Ectodermal cell (in vitro differentiated cells): ENCODE measurements around the gene APC2.
"Not testable (repeated sequence)": the region's sequence is repeated elsewhere in the genome, so short reads cannot be mapped to it uniquely, and the experiment has no call there.

ENCODE experiments used
- H3K27ac ChIP-seq: 2 replicates; pipeline ENCODE4 v1.7.0; 2013; ENCODE audit warnings: mild to moderate bottlenecking, low read depth, low read length; ENCODE audit not compliant: insufficient read depth, poor library complexity, severe bottlenecking
- H3K27me3 ChIP-seq: 2 replicates; pipeline ENCODE4 v1.7.0; 2013; ENCODE audit warnings: mild to moderate bottlenecking, low read length; ENCODE audit not compliant: insufficient read depth, control insufficient read depth, poor library complexity, severe bottlenecking
- H3K36me3 ChIP-seq: one replicate; pipeline ENCODE4 v1.7.0; 2013; ENCODE audit warnings: low read length; ENCODE audit not compliant: control insufficient read depth, insufficient read depth
- H3K4me1 ChIP-seq: one replicate; pipeline ENCODE4 v1.7.0; 2013; ENCODE audit warnings: low read length; ENCODE audit not compliant: control insufficient read depth, insufficient read depth
- H3K4me3 ChIP-seq: 2 replicates; pipeline ENCODE4 v1.7.0; 2013; ENCODE audit warnings: low read depth, low read length, control low read depth; ENCODE audit not compliant: insufficient read depth
- H3K9me3 ChIP-seq: 2 replicates; pipeline ENCODE4 v1.7.0; 2013; ENCODE audit warnings: mild to moderate bottlenecking, low read length, moderate library complexity; ENCODE audit not compliant: control insufficient read depth
- WGBS, 2 experiments: methylation state at CpG; one replicate each; pipeline ENCODE4 v1.1.7; 2013; ENCODE audit warnings: missing lambda C conversion rate in 2 of 2; 5-methylcytosine and 5-hydroxymethylcytosine counted together

APC2 gene

GRCh38 chr19:1417681-1418495, 32.0 kb upstream of the APC2 start:
- peaks cover 40% of the 10 kb centered on the region for H3K36me3 ChIP-seq
- H3K27me3 ChIP-seq = no peaks in the 10 kb centered on the region
- H3K9me3 ChIP-seq = no peaks in the 10 kb centered on the region
- H3K4me1 ChIP-seq = peaks cover 13% of the 10 kb centered on the region
- no peak overlapping the region for H3K4me3 ChIP-seq
- no peak overlapping the region for H3K27ac ChIP-seq
- WGBS, 2 experiments = 95 to 96% methylated on average over 30 of the region's 30 CpGs

DNA sequence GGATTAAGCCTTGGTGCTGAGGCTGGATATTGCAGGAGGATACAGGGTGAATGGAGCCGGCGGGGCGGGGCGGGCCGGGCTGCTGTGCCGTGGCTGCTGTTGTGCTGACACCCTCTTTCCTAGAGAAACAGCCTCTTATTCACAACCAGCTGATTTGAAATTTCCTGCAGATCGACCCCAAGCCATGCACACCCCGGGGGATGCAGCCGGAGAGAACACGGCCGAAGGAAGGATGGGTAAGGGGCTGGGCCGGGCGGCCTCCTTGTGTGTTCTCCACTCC, 31.5 kb upstream of the APC2 start:
- Histone ChIP-seq H3K4me3 (no peak overlapping the region), H3K9me3 (no peaks in the 10 kb centered on the region), H3K27me3 (no peaks in the 10 kb centered on the region), H3K36me3 (peaks cover 40% of the 10 kb centered on the region), H3K27ac (no peak overlapping the region), H3K4me1 (peaks cover 13% of the 10 kb centered on the region)
- WGBS, 2 experiments = 95 to 97% methylated on average over 13 of the region's 13 CpGs

GRCh38 chr19:1418951-1419738, 30.8 kb upstream of the APC2 start:
- H3K9me3 ChIP-seq = no peaks in the 10 kb centered on the region
- no peak overlapping the region for H3K27ac ChIP-seq
- H3K4me3 ChIP-seq = no peak overlapping the region
- peaks cover 40% of the 10 kb centered on the region for H3K36me3 ChIP-seq
- H3K27me3 ChIP-seq = no peaks in the 10 kb centered on the region
- 96% methylated on average over 21 of the region's 21 CpGs for WGBS, 2 experiments
- peaks cover 19% of the 10 kb centered on the region for H3K4me1 ChIP-seq

DNA sequence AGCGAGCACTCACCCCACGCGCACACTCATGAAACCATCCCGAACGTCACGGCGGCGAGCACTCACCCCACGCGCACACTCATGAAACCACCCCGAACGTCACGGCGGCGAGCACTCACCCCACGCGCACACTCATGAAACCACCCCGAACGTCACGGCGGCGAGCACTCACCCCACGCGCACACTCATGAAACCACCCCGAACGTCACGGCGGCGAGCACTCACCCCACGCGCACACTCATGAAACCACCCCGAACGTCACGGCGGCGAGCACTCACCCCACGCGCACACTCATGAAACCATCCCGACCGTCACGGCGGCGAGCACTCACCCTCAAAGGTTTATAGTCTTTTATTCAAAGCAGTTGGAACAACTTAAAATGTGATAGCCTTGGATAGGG, 29.8 kb upstream of the APC2 start:
- 97% methylated on average over 17 to 18 of the region's 43 CpGs for WGBS, 2 experiments
- H3K4me3 ChIP-seq, H3K27ac ChIP-seq, H3K9me3 ChIP-seq, H3K27me3 ChIP-seq: not testable (repeated sequence)
- H3K4me1 ChIP-seq = peaks cover 21% of the 10 kb centered on the region
- peaks cover 40% of the 10 kb centered on the region for H3K36me3 ChIP-seq

DNA sequence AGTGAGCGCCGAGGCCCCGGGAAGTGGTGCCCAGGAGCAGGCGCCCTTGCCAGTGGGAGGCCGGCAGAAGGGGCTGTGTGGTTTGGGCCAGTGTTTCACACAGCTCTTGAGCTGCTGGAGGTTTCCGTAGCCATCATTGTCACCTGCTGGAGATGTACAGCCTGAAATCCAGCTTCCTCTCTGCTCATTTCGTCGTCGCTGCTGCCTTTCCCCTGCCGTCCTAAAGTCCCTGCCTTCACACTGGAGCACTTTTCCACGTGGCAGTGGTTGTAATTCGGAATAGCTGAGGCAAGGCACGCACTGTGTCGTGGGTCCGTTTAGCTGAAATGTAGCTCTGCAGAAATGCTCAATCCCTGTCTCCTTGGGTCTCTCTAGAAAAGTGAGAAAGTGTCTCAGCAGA, 29.3 kb upstream of the APC2 start:
- Histone ChIP-seq H3K27me3 (no peaks in the 10 kb centered on the region), H3K27ac (no peak overlapping the region), H3K4me3 (no peak overlapping the region), H3K4me1 (peaks cover 24% of the 10 kb centered on the region), H3K9me3 (no peaks in the 10 kb centered on the region), H3K36me3 (peaks cover 40% of the 10 kb centered on the region)
- 94 to 96% methylated on average over 15 of the region's 15 CpGs for WGBS, 2 experiments

GRCh38 chr19:1421218-1421957, 28.5 kb upstream of the APC2 start:
- Histone ChIP-seq H3K4me3 (no peak overlapping the region), H3K9me3 (no peaks in the 10 kb centered on the region), H3K27ac (no peak overlapping the region), H3K27me3 (no peaks in the 10 kb centered on the region), H3K36me3 (peaks cover 40% of the 10 kb centered on the region), H3K4me1 (peaks cover 16% of the 10 kb centered on the region)
- WGBS, 2 experiments = 96 to 97% methylated on average over 37 of the region's 37 CpGs

- Histone ChIP-seq H3K9me3 (no peaks in the 10 kb centered on the region), H3K4me3 (no peak overlapping the region), H3K27me3 (no peaks in the 10 kb centered on the region), H3K27ac (no peak overlapping the region), H3K36me3 (peaks cover 40% of the 10 kb centered on the region), H3K4me1 (peaks cover 12% of the 10 kb centered on the region)
- 95% methylated on average over 22 of the region's 22 CpGs for WGBS, 2 experiments
Measured at GRCh38 chr19:1421958-1422305, 28.0 kb upstream of the APC2 start.

GRCh38 chr19:1422360-1422759, 27.6 kb upstream of the APC2 start:
- no peak overlapping the region for H3K27ac ChIP-seq
- WGBS, 2 experiments = 92 to 94% methylated on average over 16 of the region's 16 CpGs
- no peak overlapping the region for H3K4me3 ChIP-seq
- no peaks in the 10 kb centered on the region for H3K27me3 ChIP-seq
- peaks cover 12% of the 10 kb centered on the region for H3K4me1 ChIP-seq
- peaks cover 40% of the 10 kb centered on the region for H3K36me3 ChIP-seq
- no peaks in the 10 kb centered on the region for H3K9me3 ChIP-seq

GRCh38 chr19:1422943-1423342, 27.0 kb upstream of the APC2 start:
- no peak overlapping the region for H3K27ac ChIP-seq
- H3K27me3 ChIP-seq = no peaks in the 10 kb centered on the region
- WGBS, 2 experiments = 95% methylated on average over 24 of the region's 24 CpGs
- H3K4me1 ChIP-seq = peaks cover 12% of the 10 kb centered on the region
- no peak overlapping the region for H3K4me3 ChIP-seq
- no peaks in the 10 kb centered on the region for H3K9me3 ChIP-seq
- H3K36me3 ChIP-seq = peaks cover 36% of the 10 kb centered on the region
